OCI-LY3 (cell line): Measurements from ENCODE around the gene GPC3.

ENCODE experiments used
- H2AFZ ChIP-seq: fragments of 200-600, 300-600 bp; shearing (Covaris generic); 2 replicates; pipeline ENCODE4 v1.6.0; 2014; ENCODE audit warnings: antibody characterized with exemption, low read depth, low read length
- H3K27ac ChIP-seq: fragments of 200-600, 300-600 bp; sonication (generic); 2 replicates; pipeline ENCODE4 v1.5.1; 2014; ENCODE audit warnings: mild to moderate bottlenecking, low read length, moderate library complexity, mixed read lengths
- H3K27me3 ChIP-seq: fragments of 200-600, 300-600 bp; sonication (generic); 2 replicates; pipeline ENCODE4 v1.6.1; 2014; ENCODE audit warnings: low read depth, low read length, mixed read lengths
- H3K36me3 ChIP-seq: fragments of 200-600, 300-600 bp; sonication (generic); replicated peaks from 2 replicates; pipeline ENCODE3; 2014; ENCODE audit warnings: low read depth, low read length, mixed read lengths
- H3K4me1 ChIP-seq: fragments of 300-600, 200-600 bp; sonication (generic); 2 replicates; pipeline ENCODE4 v1.6.1; 2014; ENCODE audit warnings: low read length, mixed read lengths
- H3K4me2 ChIP-seq: fragments of 200-600, 300-600 bp; sonication (generic); 2 replicates; pipeline ENCODE4 v1.6.1; 2014; ENCODE audit warnings: low read length, mixed read lengths
- H3K4me3 ChIP-seq: fragments of 300-600, 200-600 bp; sonication (generic); 2 replicates; pipeline ENCODE4 v1.5.1; 2014; ENCODE audit warnings: antibody characterized with exemption, mild to moderate bottlenecking, low read length, moderate library complexity
- H3K79me2 ChIP-seq: fragments of 300-600, 200-600 bp; shearing (Covaris generic); 2 replicates; pipeline ENCODE4 v1.6.1; 2014; ENCODE audit warnings: mild to moderate bottlenecking, low read length, mixed read lengths
- H3K9ac ChIP-seq: fragments of 300-600, 200-600 bp; shearing (Covaris generic); 2 replicates; pipeline ENCODE4 v1.6.0; 2014; ENCODE audit warnings: mild to moderate bottlenecking, low read length, moderate library complexity
- H3K9me3 ChIP-seq: fragments of 200-600, 300-600 bp; shearing (Covaris generic); 2 replicates; pipeline ENCODE4 v1.6.1; 2014; ENCODE audit warnings: low read length, mixed read lengths; ENCODE audit not compliant: insufficient read depth
- H4K20me1 ChIP-seq: fragments of 200-600, 300-600 bp; sonication (generic); 2 replicates; pipeline ENCODE4 v1.6.1; 2016; ENCODE audit warnings: low read length, mixed read lengths; ENCODE audit not compliant: insufficient read depth
- EZH2phosphoT487 ChIP-seq: fragments of 200-600 bp; shearing (Covaris generic); IDR thresholded peaks from 2 replicates; pipeline ENCODE4 v1.6.1; 2018; ENCODE audit warnings: antibody characterized with exemption, mixed run types, low read depth
- TF ChIP-seq, protein P1 (sequence below): fragments of 200-600, 300-600 bp; sonication (generic); IDR thresholded peaks from 2 replicates; pipeline ENCODE4 v1.5.1; 2014; ENCODE audit warnings: antibody characterized with exemption, low read length, low read depth

The GPC3 gene

DNA sequence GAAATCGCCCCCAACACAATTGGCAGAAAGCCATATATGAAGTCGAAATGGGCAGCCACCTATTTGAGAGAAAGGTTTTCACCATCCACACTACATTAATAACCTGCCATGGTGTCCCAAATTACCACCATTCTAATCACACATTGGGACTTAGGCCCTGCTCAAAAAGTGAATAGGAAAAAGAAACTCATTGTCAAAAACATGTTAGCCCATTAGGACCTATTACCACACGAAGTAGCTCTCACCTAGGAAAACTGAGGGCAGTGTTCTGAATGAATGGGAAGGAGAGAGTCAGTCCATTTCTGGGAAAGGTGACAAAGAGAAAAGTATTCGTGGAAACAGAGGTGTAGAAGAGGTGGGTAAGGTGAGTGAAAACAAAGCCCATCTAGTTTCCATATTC, 60.8 kb downstream of the GPC3 start:
- TF ChIP-seq, protein P1, sequence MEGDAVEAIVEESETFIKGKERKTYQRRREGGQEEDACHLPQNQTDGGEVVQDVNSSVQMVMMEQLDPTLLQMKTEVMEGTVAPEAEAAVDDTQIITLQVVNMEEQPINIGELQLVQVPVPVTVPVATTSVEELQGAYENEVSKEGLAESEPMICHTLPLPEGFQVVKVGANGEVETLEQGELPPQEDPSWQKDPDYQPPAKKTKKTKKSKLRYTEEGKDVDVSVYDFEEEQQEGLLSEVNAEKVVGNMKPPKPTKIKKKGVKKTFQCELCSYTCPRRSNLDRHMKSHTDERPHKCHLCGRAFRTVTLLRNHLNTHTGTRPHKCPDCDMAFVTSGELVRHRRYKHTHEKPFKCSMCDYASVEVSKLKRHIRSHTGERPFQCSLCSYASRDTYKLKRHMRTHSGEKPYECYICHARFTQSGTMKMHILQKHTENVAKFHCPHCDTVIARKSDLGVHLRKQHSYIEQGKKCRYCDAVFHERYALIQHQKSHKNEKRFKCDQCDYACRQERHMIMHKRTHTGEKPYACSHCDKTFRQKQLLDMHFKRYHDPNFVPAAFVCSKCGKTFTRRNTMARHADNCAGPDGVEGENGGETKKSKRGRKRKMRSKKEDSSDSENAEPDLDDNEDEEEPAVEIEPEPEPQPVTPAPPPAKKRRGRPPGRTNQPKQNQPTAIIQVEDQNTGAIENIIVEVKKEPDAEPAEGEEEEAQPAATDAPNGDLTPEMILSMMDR: no peak
- no peak for TF ChIP-seq EZH2phosphoT487
- no peak overlapping the region for H3K27ac ChIP-seq
- H3K4me3 ChIP-seq: no peak overlapping the region

DNA sequence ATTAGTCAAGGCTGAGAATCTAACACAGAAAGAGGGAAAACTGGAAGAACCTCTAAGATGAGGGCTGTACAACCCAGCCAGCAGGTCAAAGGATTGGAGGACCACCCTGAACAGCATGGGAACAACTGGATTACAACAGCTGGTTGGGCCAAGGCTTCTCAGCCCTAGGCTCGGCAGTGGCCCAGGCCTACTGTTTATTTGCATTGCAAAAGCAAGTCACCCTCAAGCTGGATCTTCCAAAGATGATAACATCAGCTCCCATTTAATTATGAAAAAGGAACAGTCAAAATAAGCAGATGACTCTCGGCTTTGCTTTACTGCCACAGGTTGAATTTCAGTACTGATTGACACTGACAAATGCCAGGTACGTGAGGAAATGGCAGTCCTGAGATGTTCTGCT, 61.8 kb downstream of the GPC3 start:
- Histone ChIP-seq H3K9ac (no peak overlapping the region), H3K9me3 (no peaks in the 10 kb centered on the region), H3K79me2 (no peaks in the 10 kb centered on the region), H3K4me1 (peaks cover 12% of the 10 kb centered on the region), H3K27ac (no peak overlapping the region), H4K20me1 (no peaks in the 10 kb centered on the region), H3K36me3 (no peaks in the 10 kb centered on the region), H3K4me3 (no peak overlapping the region), H2AFZ (peak overlapping the region; percentile 30; the same call in 1 of the 2 replicates), H3K4me2 (no peak overlapping the region), H3K27me3 (no peaks in the 10 kb centered on the region)
- TF ChIP-seq, protein P1: no peak
- no peak for TF ChIP-seq EZH2phosphoT487

More for the DNA sequence above, 60.8 kb downstream of the GPC3 start:
- Histone ChIP-seq H4K20me1 (no peaks in the 10 kb centered on the region), H2AFZ (no peak overlapping the region), H3K4me1 (peaks cover 10% of the 10 kb centered on the region), H3K9ac (no peak overlapping the region), H3K9me3 (no peaks in the 10 kb centered on the region), H3K27me3 (no peaks in the 10 kb centered on the region), H3K36me3 (no peaks in the 10 kb centered on the region), H3K4me2 (no peak overlapping the region), H3K79me2 (no peaks in the 10 kb centered on the region)

DNA sequence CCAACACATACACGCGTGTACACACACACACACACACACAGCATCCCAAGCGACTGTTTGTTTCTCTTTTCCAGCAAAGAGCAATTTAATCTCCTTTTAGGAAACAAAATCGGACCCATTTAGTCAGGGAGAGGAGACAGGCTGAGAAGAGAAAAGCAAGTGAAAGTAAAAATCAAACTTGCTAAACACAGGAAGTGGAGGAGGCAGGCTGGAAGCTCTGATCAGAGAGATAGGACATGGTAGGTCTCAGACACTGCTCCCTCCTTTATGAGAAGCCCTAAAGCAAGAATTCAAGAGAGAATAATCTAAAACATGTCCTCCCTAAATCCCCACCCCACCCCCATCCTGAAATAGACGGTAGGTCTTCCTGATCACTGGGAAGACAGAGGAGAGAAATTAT, 62.3 kb downstream of the GPC3 start:
- Histone ChIP-seq H4K20me1 (no peaks in the 10 kb centered on the region), H3K4me2 (peak overlapping the region; percentile 32; the same call in 1 of the 2 replicates), H3K4me3 (no peak overlapping the region), H2AFZ (peak overlapping the region; percentile 30; the same call in 1 of the 2 replicates), H3K9me3 (no peaks in the 10 kb centered on the region), H3K79me2 (no peaks in the 10 kb centered on the region), H3K9ac (no peak overlapping the region), H3K36me3 (no peaks in the 10 kb centered on the region), H3K27ac (no peak overlapping the region), H3K27me3 (no peaks in the 10 kb centered on the region), H3K4me1 (peaks cover 16% of the 10 kb centered on the region)
- TF ChIP-seq, protein P1: no peak
- TF ChIP-seq EZH2phosphoT487: no peak

DNA sequence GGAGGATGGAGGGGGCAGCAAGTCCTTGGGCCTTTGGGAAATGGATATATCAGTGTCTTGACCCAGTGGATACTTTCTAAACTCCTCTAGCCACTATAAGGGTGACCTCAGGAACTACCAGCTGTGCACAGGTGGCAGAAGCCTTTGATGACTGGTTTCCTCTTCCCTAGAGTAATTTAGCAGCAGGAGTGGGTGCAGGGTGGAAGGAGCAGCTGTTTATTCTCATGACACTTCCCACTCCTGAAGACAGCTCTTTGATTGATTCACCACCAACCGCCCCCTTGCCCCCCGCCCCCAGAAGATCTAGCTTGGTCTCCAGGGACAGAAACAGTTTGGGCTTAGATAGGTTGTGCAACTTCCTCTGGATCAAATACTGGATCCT, 63.0 kb downstream of the GPC3 start:
- no peaks in the 10 kb centered on the region for H3K79me2 ChIP-seq
- no peaks in the 10 kb centered on the region for H3K9me3 ChIP-seq
- no peak for TF ChIP-seq EZH2phosphoT487
- TF ChIP-seq, protein P1: no peak
- no peaks in the 10 kb centered on the region for H3K36me3 ChIP-seq
- peak overlapping the region; percentile 81 for H2AFZ ChIP-seq
- H3K4me2 ChIP-seq: no peak overlapping the region
- H4K20me1 ChIP-seq: no peaks in the 10 kb centered on the region
- no peak overlapping the region for H3K27ac ChIP-seq
- peaks cover 23% of the 10 kb centered on the region for H3K4me1 ChIP-seq
- H3K4me3 ChIP-seq: no peak overlapping the region
- no peak overlapping the region for H3K9ac ChIP-seq
- no peaks in the 10 kb centered on the region for H3K27me3 ChIP-seq
